ENCODE results near the gene CRTAC1. TPM values are rescaled to one million over a fixed set of nuclear protein-coding genes. Genes with fewer than 3 reads are reported as not detected.

Gene CRTAC1
- polyA plus RNA-seq, 4 donors, result 4.4 to 52.9 (median 31.3) TPM

GRCh38 chr10:97974526-97975525 is 55.6 kb downstream of the CRTAC1 start:
- peak in 1 of 4 donors; percentile 5 for DNase-seq (ENCODE audit: low read depth in 4 of 4, low spot score in 3 of 4)

- no peak for DNase-seq (ENCODE audit: low read depth in 4 of 4, low spot score in 3 of 4)
These were observed 56.3 kb downstream of the CRTAC1 start for GRCh38 chr10:97974100-97974499.

GRCh38 chr10:97969538-97970079 is 60.8 kb downstream of the CRTAC1 start:
- DNase-seq (ENCODE audit: low read depth in 4 of 4, low spot score in 3 of 4), result no peak

- DNase-seq (ENCODE audit: low read depth in 4 of 4, low spot score in 3 of 4), result no peak
These were observed 65.7 kb downstream of the CRTAC1 start for GRCh38 chr10:97964748-97965147.

GRCh38 chr10:97961945-97962344 is 68.5 kb downstream of the CRTAC1 start:
- no peak for DNase-seq (ENCODE audit: low read depth in 4 of 4, low spot score in 3 of 4)

GRCh38 chr10:97960269-97961056 is 70.0 kb downstream of the CRTAC1 start:
- DNase-seq (ENCODE audit: low read depth in 4 of 4, low spot score in 3 of 4), result no peak

- DNase-seq (ENCODE audit: low read depth in 4 of 4, low spot score in 3 of 4), result no peak
These were observed 81.0 kb downstream of the CRTAC1 start for GRCh38 chr10:97949462-97949861.

GRCh38 chr10:97948822-97949221 is 81.6 kb downstream of the CRTAC1 start:
- DNase-seq (ENCODE audit: low read depth in 4 of 4, low spot score in 3 of 4), result no peak

- DNase-seq (ENCODE audit: low read depth in 4 of 4, low spot score in 3 of 4), result no peak
These were observed 85.6 kb downstream of the CRTAC1 start for GRCh38 chr10:97944772-97945171.

GRCh38 chr10:97943294-97943693 is 87.1 kb downstream of the CRTAC1 start:
- no peak for DNase-seq (ENCODE audit: low read depth in 4 of 4, low spot score in 3 of 4)

GRCh38 chr10:97940534-97940933 is 89.9 kb downstream of the CRTAC1 start:
- no peak for DNase-seq (ENCODE audit: low read depth in 4 of 4, low spot score in 3 of 4)

GRCh38 chr10:97939446-97939990 is 90.9 kb downstream of the CRTAC1 start:
- no peak for DNase-seq (ENCODE audit: low read depth in 4 of 4, low spot score in 3 of 4)

- DNase-seq (ENCODE audit: low read depth in 4 of 4, low spot score in 3 of 4), result no peak
These were observed 92.5 kb downstream of the CRTAC1 start for GRCh38 chr10:97937928-97938327.

- DNase-seq (ENCODE audit: low read depth in 4 of 4, low spot score in 3 of 4), result no peak
These were observed 93.4 kb downstream of the CRTAC1 start for GRCh38 chr10:97937054-97937453.

- no peak for DNase-seq (ENCODE audit: low read depth in 4 of 4, low spot score in 3 of 4)
These were observed 94.3 kb downstream of the CRTAC1 start for GRCh38 chr10:97936126-97936525.

GRCh38 chr10:97932932-97933530 is 97.4 kb downstream of the CRTAC1 start:
- DNase-seq (ENCODE audit: low read depth in 4 of 4, low spot score in 3 of 4), result no peak

GRCh38 chr10:97931041-97931440 is 99.4 kb downstream of the CRTAC1 start:
- DNase-seq (ENCODE audit: low read depth in 4 of 4, low spot score in 3 of 4), result no peak

GRCh38 chr10:97928897-97929296 is 101.5 kb downstream of the CRTAC1 start:
- no peak for DNase-seq (ENCODE audit: low read depth in 4 of 4, low spot score in 3 of 4)

GRCh38 chr10:97927622-97928021 is 102.8 kb downstream of the CRTAC1 start:
- DNase-seq (ENCODE audit: low read depth in 4 of 4, low spot score in 3 of 4), result no peak

- DNase-seq (ENCODE audit: low read depth in 4 of 4, low spot score in 3 of 4), result no peak
These were observed 104.4 kb downstream of the CRTAC1 start for GRCh38 chr10:97926055-97926454.
